ENCODE measurements around the gene USP3. TPM values are rescaled to one million over a fixed set of nuclear protein-coding genes. Genes with fewer than 3 reads are reported as not detected.
"Not testable (repeated sequence)": the region's sequence is repeated elsewhere in the genome, so short reads cannot be mapped to it uniquely, and the experiment has no call there.

Gene USP3
- total and polyA plus RNA-seq, 2 donors (not counting 1 experiment from before 2014, with no cell fraction given) = 21.3 to 55.5 TPM

- H3K27me3 ChIP-seq (ENCODE audit: control insufficient read depth, insufficient read depth, low read length) = no peaks in the 10 kb centered on the region
- H3K9me3 ChIP-seq (ENCODE audit: control insufficient read depth, insufficient read depth, low read depth, low read length) = no peaks in the 10 kb centered on the region
- peaks cover 13% of the 10 kb centered on the region for H3K36me3 ChIP-seq (ENCODE audit: control insufficient read depth, insufficient read depth, low read length)
- no peak overlapping the region for H3K27ac ChIP-seq (ENCODE audit: insufficient read depth, low read length)
- no peaks in the 10 kb centered on the region for H4K20me1 ChIP-seq (ENCODE audit: control insufficient read depth, extremely low read depth, insufficient read depth, low read length)
- no peak overlapping the region for H3K9ac ChIP-seq (ENCODE audit: insufficient read depth, low read length)
- DNase-seq (ENCODE audit: low read depth in 2 of 2) = no peak
- no peak for TF ChIP-seq EZH2 (IDR thresholded peaks at IDR 0.05; ENCODE audit: low read length, missing control alignments)
- TF ChIP-seq, protein P1, sequence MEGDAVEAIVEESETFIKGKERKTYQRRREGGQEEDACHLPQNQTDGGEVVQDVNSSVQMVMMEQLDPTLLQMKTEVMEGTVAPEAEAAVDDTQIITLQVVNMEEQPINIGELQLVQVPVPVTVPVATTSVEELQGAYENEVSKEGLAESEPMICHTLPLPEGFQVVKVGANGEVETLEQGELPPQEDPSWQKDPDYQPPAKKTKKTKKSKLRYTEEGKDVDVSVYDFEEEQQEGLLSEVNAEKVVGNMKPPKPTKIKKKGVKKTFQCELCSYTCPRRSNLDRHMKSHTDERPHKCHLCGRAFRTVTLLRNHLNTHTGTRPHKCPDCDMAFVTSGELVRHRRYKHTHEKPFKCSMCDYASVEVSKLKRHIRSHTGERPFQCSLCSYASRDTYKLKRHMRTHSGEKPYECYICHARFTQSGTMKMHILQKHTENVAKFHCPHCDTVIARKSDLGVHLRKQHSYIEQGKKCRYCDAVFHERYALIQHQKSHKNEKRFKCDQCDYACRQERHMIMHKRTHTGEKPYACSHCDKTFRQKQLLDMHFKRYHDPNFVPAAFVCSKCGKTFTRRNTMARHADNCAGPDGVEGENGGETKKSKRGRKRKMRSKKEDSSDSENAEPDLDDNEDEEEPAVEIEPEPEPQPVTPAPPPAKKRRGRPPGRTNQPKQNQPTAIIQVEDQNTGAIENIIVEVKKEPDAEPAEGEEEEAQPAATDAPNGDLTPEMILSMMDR (conservative IDR thresholded peaks at IDR 0.05 in 1 of 2, IDR thresholded peaks at IDR 0.05 in 1 of 2; ENCODE audit: low read depth in 1 of 2, low read length in 2 of 2) = no peak
- no peaks in the 10 kb centered on the region for H3K4me1 ChIP-seq (ENCODE audit: control insufficient read depth, extremely low read depth, insufficient read depth, low read length)
- H3K79me2 ChIP-seq (ENCODE audit: control insufficient read depth, insufficient read depth, low read length) = no peaks in the 10 kb centered on the region
- H3K4me2 ChIP-seq (ENCODE audit: extremely low read depth, insufficient read depth, low read length) = no peak overlapping the region
- H3K4me3 ChIP-seq (replicated peaks in 1 of 4; ENCODE audit: control extremely low read depth in 1 of 4, insufficient read depth in 1 of 4, low read depth in 3 of 4, low read length in 4 of 4) = no peak overlapping the region
- H2AFZ ChIP-seq (ENCODE audit: low read length) = no peak overlapping the region
Measured at GRCh38 chr15:63612300-63612699, 107.9 kb downstream of the USP3 start.

DNA sequence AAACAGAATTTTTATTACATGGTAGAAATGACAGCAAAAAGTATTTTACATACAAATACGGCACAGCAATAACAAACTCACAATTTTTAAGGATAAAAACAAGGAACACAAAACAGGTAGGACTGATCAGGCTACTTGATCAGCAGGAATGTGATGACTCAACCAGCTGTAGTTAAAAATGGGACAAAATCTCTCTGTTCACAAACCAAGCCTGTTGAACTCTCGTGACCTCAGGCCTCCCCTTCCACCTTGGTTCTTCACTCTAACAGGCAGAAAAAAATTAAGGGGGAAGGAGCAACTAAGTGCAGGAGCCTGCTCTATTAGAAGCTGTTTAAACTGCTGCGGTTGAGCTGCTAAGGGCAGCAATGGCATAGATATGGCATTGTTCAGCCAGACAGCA is 111.5 kb downstream of the USP3 start:
- Histone ChIP-seq H3K4me1 (ENCODE audit: control insufficient read depth, extremely low read depth, insufficient read depth, low read length) (no peaks in the 10 kb centered on the region), H3K27me3 (ENCODE audit: control insufficient read depth, insufficient read depth, low read length) (no peaks in the 10 kb centered on the region), H3K27ac (ENCODE audit: insufficient read depth, low read length) (no peak overlapping the region), H3K9ac (ENCODE audit: insufficient read depth, low read length) (no peak overlapping the region), H3K79me2 (ENCODE audit: control insufficient read depth, insufficient read depth, low read length) (no peaks in the 10 kb centered on the region), H2AFZ (ENCODE audit: low read length) (no peak overlapping the region), H3K4me2 (ENCODE audit: extremely low read depth, insufficient read depth, low read length) (no peak overlapping the region), H4K20me1 (ENCODE audit: control insufficient read depth, extremely low read depth, insufficient read depth, low read length) (no peaks in the 10 kb centered on the region), H3K4me3 (replicated peaks in 1 of 4; ENCODE audit: control extremely low read depth in 1 of 4, insufficient read depth in 1 of 4, low read depth in 3 of 4, low read length in 4 of 4) (no peak overlapping the region), H3K9me3 (ENCODE audit: control insufficient read depth, insufficient read depth, low read depth, low read length) (no peaks in the 10 kb centered on the region), H3K36me3 (ENCODE audit: control insufficient read depth, insufficient read depth, low read length) (no peaks in the 10 kb centered on the region)
- no peak for DNase-seq (ENCODE audit: low read depth in 2 of 2)
- no peak for TF ChIP-seq EZH2 (IDR thresholded peaks at IDR 0.05; ENCODE audit: low read length, missing control alignments)
- TF ChIP-seq, protein P1 (conservative IDR thresholded peaks at IDR 0.05 in 1 of 2, IDR thresholded peaks at IDR 0.05 in 1 of 2; ENCODE audit: low read depth in 1 of 2, low read length in 2 of 2) = no peak

GRCh38 chr15:63617147-63617546 is 112.8 kb downstream of the USP3 start:
- H4K20me1 ChIP-seq (ENCODE audit: control insufficient read depth, extremely low read depth, insufficient read depth, low read length); H3K27ac ChIP-seq (ENCODE audit: insufficient read depth, low read length); DNase-seq (ENCODE audit: low read depth in 2 of 2); H2AFZ ChIP-seq (ENCODE audit: low read length); H3K36me3 ChIP-seq (ENCODE audit: control insufficient read depth, insufficient read depth, low read length); H3K9me3 ChIP-seq (ENCODE audit: control insufficient read depth, insufficient read depth, low read depth, low read length); H3K4me2 ChIP-seq (ENCODE audit: extremely low read depth, insufficient read depth, low read length); H3K79me2 ChIP-seq (ENCODE audit: control insufficient read depth, insufficient read depth, low read length); H3K4me1 ChIP-seq (ENCODE audit: control insufficient read depth, extremely low read depth, insufficient read depth, low read length); H3K27me3 ChIP-seq (ENCODE audit: control insufficient read depth, insufficient read depth, low read length); H3K4me3 ChIP-seq (replicated peaks in 1 of 4; ENCODE audit: control extremely low read depth in 1 of 4, insufficient read depth in 1 of 4, low read depth in 3 of 4, low read length in 4 of 4); H3K9ac ChIP-seq (ENCODE audit: insufficient read depth, low read length): not testable (repeated sequence)

DNA sequence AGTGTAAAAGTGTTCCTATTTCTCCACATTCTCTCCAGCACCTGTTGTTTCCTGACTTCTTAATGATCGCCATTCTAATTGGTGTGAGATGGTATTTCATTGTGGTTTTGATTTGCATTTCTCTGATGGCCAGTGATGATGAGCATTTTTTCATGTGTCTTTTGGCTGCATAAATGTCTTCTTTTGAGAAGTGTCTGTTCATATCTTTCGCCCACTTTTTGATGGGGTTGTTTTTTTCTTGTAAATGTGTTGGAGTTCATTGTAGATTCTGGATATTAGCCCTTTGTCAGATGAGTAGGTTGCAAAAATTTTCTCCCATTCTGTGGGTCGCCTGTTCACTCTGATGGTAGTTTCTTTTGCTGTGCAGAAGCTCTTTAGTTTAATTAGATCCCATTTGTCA is 113.2 kb downstream of the USP3 start:
- not testable (repeated sequence) for H2AFZ ChIP-seq (ENCODE audit: low read length); H3K9ac ChIP-seq (ENCODE audit: insufficient read depth, low read length); H3K4me2 ChIP-seq (ENCODE audit: extremely low read depth, insufficient read depth, low read length); H3K4me3 ChIP-seq (replicated peaks in 1 of 4; ENCODE audit: control extremely low read depth in 1 of 4, insufficient read depth in 1 of 4, low read depth in 3 of 4, low read length in 4 of 4); H3K36me3 ChIP-seq (ENCODE audit: control insufficient read depth, insufficient read depth, low read length); H3K79me2 ChIP-seq (ENCODE audit: control insufficient read depth, insufficient read depth, low read length); DNase-seq (ENCODE audit: low read depth in 2 of 2); H4K20me1 ChIP-seq (ENCODE audit: control insufficient read depth, extremely low read depth, insufficient read depth, low read length); H3K27me3 ChIP-seq (ENCODE audit: control insufficient read depth, insufficient read depth, low read length); H3K4me1 ChIP-seq (ENCODE audit: control insufficient read depth, extremely low read depth, insufficient read depth, low read length); H3K27ac ChIP-seq (ENCODE audit: insufficient read depth, low read length); H3K9me3 ChIP-seq (ENCODE audit: control insufficient read depth, insufficient read depth, low read depth, low read length)

GRCh38 chr15:63620760-63621159 is 116.4 kb downstream of the USP3 start:
- H3K4me1 ChIP-seq (ENCODE audit: control insufficient read depth, extremely low read depth, insufficient read depth, low read length); H3K27ac ChIP-seq (ENCODE audit: insufficient read depth, low read length); H3K79me2 ChIP-seq (ENCODE audit: control insufficient read depth, insufficient read depth, low read length); H2AFZ ChIP-seq (ENCODE audit: low read length); H4K20me1 ChIP-seq (ENCODE audit: control insufficient read depth, extremely low read depth, insufficient read depth, low read length); H3K4me3 ChIP-seq (replicated peaks in 1 of 4; ENCODE audit: control extremely low read depth in 1 of 4, insufficient read depth in 1 of 4, low read depth in 3 of 4, low read length in 4 of 4); H3K9me3 ChIP-seq (ENCODE audit: control insufficient read depth, insufficient read depth, low read depth, low read length); H3K4me2 ChIP-seq (ENCODE audit: extremely low read depth, insufficient read depth, low read length); H3K27me3 ChIP-seq (ENCODE audit: control insufficient read depth, insufficient read depth, low read length); H3K9ac ChIP-seq (ENCODE audit: insufficient read depth, low read length); DNase-seq (ENCODE audit: low read depth in 2 of 2); H3K36me3 ChIP-seq (ENCODE audit: control insufficient read depth, insufficient read depth, low read length): not testable (repeated sequence)
